ENCODE data around the gene IRF6. TPM values are rescaled to one million over a fixed set of nuclear protein-coding genes. Genes with fewer than 3 reads are reported as not detected.
A peak's percentile ranks its signal among the peaks of the same experiment; 100 is the strongest.

The IRF6 gene
- total RNA-seq, 4 donors from 2014 or later: 94.8 to 110 (median 98.6) TPM

DNA sequence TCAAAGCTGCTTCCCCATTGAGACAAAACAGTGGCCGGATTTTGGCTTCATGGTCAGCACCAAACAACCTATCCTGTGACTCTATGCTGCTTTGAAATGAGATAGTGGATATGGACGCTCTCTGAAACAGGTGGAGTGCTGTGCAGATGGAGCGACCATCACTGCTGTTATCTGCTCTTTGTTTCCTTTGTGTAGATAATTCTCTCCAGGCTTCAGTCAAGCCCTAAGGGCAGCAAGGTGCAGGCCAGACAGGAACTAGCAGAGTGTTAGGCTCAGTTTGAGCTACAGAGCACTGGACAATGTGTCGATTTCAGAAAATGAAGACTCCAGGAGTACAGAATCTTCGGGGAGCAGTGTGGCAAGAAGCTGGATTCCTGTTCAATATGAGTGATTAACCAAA, 4.8 kb upstream of the IRF6 start:
- Histone ChIP-seq H3K27ac (no peak overlapping the region), H3K27me3 (peaks cover 0 to 5% (median 0%) of the 10 kb centered on the region in 4 donors), H3K4me1 (peaks cover 0 to 58% (median 25%) of the 10 kb centered on the region in 3 donors), H3K9me3 (no peaks in the 10 kb centered on the region), H3K4me3 (no peak overlapping the region), H3K36me3 (no peaks in the 10 kb centered on the region)
- intact Hi-C loops (cut with DNase I): no loop called here
- WGBS, 2 donors: 89 to 91% methylated on average over 5 of the region's 5 CpGs
- DNase-seq: no peak
- no peak for TF ChIP-seq POLR2A (IDR thresholded peaks at IDR 0.05)
- TF ChIP-seq, protein P1, sequence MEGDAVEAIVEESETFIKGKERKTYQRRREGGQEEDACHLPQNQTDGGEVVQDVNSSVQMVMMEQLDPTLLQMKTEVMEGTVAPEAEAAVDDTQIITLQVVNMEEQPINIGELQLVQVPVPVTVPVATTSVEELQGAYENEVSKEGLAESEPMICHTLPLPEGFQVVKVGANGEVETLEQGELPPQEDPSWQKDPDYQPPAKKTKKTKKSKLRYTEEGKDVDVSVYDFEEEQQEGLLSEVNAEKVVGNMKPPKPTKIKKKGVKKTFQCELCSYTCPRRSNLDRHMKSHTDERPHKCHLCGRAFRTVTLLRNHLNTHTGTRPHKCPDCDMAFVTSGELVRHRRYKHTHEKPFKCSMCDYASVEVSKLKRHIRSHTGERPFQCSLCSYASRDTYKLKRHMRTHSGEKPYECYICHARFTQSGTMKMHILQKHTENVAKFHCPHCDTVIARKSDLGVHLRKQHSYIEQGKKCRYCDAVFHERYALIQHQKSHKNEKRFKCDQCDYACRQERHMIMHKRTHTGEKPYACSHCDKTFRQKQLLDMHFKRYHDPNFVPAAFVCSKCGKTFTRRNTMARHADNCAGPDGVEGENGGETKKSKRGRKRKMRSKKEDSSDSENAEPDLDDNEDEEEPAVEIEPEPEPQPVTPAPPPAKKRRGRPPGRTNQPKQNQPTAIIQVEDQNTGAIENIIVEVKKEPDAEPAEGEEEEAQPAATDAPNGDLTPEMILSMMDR (IDR thresholded peaks at IDR 0.05): no peak

- no peak for DNase-seq
- no peak overlapping the region for H3K4me3 ChIP-seq
- no peak for TF ChIP-seq POLR2A (IDR thresholded peaks at IDR 0.05)
- no peaks in the 10 kb centered on the region for H3K9me3 ChIP-seq
- peaks cover 0 to 52% (median 15%) of the 10 kb centered on the region in 3 donors for H3K4me1 ChIP-seq
- H3K27ac ChIP-seq: peak overlapping the region in 2 of 4 donors; percentile 38 to 55
- no peaks in the 10 kb centered on the region for H3K36me3 ChIP-seq
- 35 to 66% methylated on average over 4 of the region's 4 CpGs for WGBS, 2 donors
- H3K27me3 ChIP-seq: peaks cover 0 to 12% (median 0%) of the 10 kb centered on the region in 4 donors
- intact Hi-C loops (cut with DNase I): no loop called here
Measured at GRCh38 chr1:209809611-209810010, 3.7 kb upstream of the IRF6 start.

DNA sequence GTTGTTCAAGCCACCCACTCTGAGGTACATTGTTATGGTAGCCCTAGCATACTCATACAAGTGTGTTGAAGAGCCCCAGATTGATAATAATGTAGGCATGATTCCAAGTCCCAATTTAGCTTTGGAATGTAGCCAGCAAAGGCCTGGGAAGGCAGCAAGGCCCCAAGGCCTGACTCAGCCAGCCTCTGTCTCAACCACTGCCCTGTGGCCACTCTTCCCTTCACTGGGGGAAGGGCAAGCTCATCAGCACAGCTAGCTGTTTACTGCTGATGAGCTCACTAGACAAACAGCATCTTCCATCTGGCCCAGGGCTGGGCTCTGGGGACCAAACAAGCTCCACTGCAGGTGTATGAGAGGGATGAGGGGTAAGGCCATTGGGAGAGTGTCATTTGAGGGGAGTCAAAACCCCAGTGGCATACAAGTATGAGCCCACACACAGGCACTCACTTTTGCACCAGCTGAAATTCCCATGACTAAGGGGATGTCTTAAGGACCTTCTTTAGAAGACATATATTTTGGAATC, 2.2 kb upstream of the IRF6 start:
- H3K9me3 ChIP-seq: no peaks in the 10 kb centered on the region
- H3K4me3 ChIP-seq: no peak overlapping the region
- no peak for DNase-seq
- peaks cover 0 to 12% (median 0%) of the 10 kb centered on the region in 4 donors for H3K27me3 ChIP-seq
- H3K4me1 ChIP-seq: peaks cover 6 to 62% (median 15%) of the 10 kb centered on the region in 3 donors
- H3K36me3 ChIP-seq: no peaks in the 10 kb centered on the region
- peak overlapping the region in 3 of 4 donors; percentile 14 to 98 (median 18) for H3K27ac ChIP-seq
- intact Hi-C loops (cut with DNase I): no loop called here
- TF ChIP-seq, protein P1 (IDR thresholded peaks at IDR 0.05): no peak
- no peak for TF ChIP-seq POLR2A (IDR thresholded peaks at IDR 0.05)

- no peak overlapping the region for H3K4me3 ChIP-seq
- H3K4me1 ChIP-seq: peaks cover 6 to 68% (median 15%) of the 10 kb centered on the region in 3 donors
- intact Hi-C loops (cut with DNase I): no loop called here
- no peaks in the 10 kb centered on the region for H3K36me3 ChIP-seq
- 53 to 82% methylated on average over 4 of the region's 4 CpGs for whole genome bisulfite sequencing, 2 donors
- no peak for TF ChIP-seq POLR2A (IDR thresholded peaks at IDR 0.05)
- TF ChIP-seq, protein P1 (IDR thresholded peaks at IDR 0.05): no peak
- peak overlapping the region in 3 of 4 donors; percentile 14 to 98 (median 98) for H3K27ac ChIP-seq
- DNase-seq: no peak
- no peaks in the 10 kb centered on the region for H3K9me3 ChIP-seq
- H3K27me3 ChIP-seq: peaks cover 0 to 12% (median 0%) of the 10 kb centered on the region in 4 donors
Measured at GRCh38 chr1:209807509-209807908, 1.6 kb upstream of the IRF6 start.

GRCh38 chr1:209805341-209805781, 581 bp downstream of the IRF6 start:
- intact Hi-C loops (cut with DNase I): no loop called here
- Histone ChIP-seq H3K4me1 (peaks cover 6 to 89% (median 15%) of the 10 kb centered on the region in 3 donors), H3K4me3 (peak overlapping the region; percentile 60 to 79 (median 74)), H3K9me3 (no peaks in the 10 kb centered on the region), H3K27me3 (peaks cover 0 to 12% (median 0%) of the 10 kb centered on the region in 4 donors), H3K36me3 (peaks cover 0 to 16% (median 0%) of the 10 kb centered on the region in 3 donors), H3K27ac (peak overlapping the region; percentile 87 to 98 (median 97))
- 23 to 35% methylated on average over 10 to 15 of the region's 19 CpGs for WGBS, 2 donors
- no peak for DNase-seq
- no peak for TF ChIP-seq POLR2A (IDR thresholded peaks at IDR 0.05)
- TF ChIP-seq, protein P1 (IDR thresholded peaks at IDR 0.05): no peak

All from esophagus squamous epithelium (tissue), 5 donors.